MG63 (cell line): ENCODE data around the gene EMP3. TPM values are rescaled to one million over a fixed set of nuclear protein-coding genes. Genes with fewer than 3 reads are reported as not detected.

ENCODE experiments used
- DNase-seq: peaks from one replicate; pipeline ENCODE4 v3.0.0-alpha.2; 2020
- H3K27me3 ChIP-seq: fragments of 250-450 bp; sonication (Bioruptor Pico); 2 replicates; pipeline ENCODE4 v1.5.1; 2020; ENCODE audit warnings: mild to moderate bottlenecking, moderate library complexity
- H3K36me3 ChIP-seq: fragments of 250-450 bp; sonication (Bioruptor Pico); 2 replicates; pipeline ENCODE4 v1.5.1; 2020; ENCODE audit warnings: mild to moderate bottlenecking, moderate library complexity
- H3K4me3 ChIP-seq: fragments of 250-450 bp; sonication (Bioruptor Pico); 2 replicates; pipeline ENCODE4 v1.5.1; 2020; ENCODE audit warnings: mild to moderate bottlenecking, moderate library complexity
- H3K9me3 ChIP-seq: fragments of 250-450 bp; sonication (Bioruptor Pico); 2 replicates; pipeline ENCODE4 v1.5.1; 2020; ENCODE audit warnings: mild to moderate bottlenecking, moderate library complexity
- total RNA-seq: library from RNA; depleted of rRNA; stranded (reverse); fragments of >200 nt; shearing (Covaris generic); gene quantifications from 2 replicates; pipeline ENCODE4 v1.2.3, GENCODE V29; 2014; ENCODE audit warnings: low replicate concordance

EMP3 gene
- total RNA-seq, 1 experiment from 2014 or later: 258 TPM

DNA sequence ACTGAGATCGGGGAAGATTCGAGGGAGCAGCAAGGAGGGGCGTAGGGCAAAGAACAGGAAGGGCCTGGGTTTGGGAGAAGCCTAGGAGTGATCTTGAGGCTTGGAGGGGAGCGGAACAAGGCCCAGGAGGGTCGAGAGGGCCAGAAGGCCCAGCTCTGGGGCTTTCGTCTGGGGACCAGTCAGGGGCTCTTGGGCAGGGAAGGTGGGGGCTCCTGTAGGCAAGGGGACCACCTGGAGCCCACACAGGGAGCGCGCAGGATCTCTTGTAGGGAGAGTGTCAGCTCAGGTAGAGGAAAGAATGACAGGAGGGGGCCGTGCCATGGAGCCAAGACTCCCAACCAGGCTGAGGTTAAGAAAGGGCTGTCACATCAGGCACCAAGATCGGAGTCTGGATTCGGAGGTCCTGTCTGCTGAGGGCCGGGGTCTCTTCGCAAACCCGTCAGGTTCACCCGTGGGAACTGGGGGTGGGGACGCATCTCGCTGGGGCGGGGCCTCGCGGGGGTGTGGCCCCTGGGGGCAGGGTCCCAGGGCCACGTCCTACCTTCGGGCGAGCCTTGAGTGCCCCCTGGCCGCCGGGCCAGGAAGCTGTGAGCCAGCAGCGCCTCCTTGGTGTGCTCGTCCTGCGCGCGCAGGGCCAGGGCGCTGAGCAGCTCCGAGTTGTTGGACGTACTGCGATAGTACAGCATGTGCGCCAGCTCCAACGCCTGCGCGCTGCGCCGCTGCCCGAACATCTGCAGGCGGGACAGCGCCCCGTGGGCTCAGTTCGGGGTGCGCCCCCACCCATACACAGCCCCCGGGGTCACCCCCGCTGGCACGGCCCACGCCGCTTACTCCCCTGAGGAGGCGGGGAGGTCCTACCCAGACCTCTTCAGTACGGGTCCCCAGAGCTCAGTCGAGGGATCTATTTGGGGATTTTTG is 8.4 kb downstream of the EMP3 start:
- Histone ChIP-seq H3K36me3 (peaks cover 27% of the 10 kb centered on the region), H3K4me3 (peak overlapping the region; percentile 53), H3K9me3 (no peaks in the 10 kb centered on the region), H3K27me3 (no peaks in the 10 kb centered on the region)
- DNase-seq: peak; percentile 96

DNA sequence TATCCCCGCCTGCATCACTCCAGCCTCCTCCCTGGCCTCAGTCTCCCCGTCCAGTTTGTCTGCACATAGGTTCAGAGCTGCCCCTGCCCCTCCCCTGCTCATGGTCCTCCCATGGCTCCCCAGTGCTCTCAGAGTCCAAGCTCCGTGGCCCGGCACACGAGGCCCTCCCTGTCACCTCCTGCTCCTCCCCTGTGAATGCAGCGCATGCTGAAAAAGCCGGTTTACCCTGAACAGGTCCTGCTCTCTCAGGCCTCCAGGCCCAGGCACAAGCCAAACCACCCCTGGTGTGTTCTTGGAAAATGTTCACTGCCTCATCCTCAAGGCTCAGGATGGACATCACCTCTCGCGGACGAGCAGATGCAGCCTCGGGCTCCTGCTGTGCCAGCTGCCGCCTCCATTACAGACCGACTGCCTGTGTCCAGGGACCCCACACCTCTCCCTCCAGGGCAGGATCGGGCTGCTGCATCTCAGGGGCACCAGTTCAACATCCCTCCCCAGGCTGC is 13.0 kb downstream of the EMP3 start:
- no peak overlapping the region for H3K4me3 ChIP-seq
- no peaks in the 10 kb centered on the region for H3K9me3 ChIP-seq
- no peaks in the 10 kb centered on the region for H3K27me3 ChIP-seq
- no peak for DNase-seq
- H3K36me3 ChIP-seq: peaks cover 8% of the 10 kb centered on the region; the same call in 1 of the 2 replicates

DNA sequence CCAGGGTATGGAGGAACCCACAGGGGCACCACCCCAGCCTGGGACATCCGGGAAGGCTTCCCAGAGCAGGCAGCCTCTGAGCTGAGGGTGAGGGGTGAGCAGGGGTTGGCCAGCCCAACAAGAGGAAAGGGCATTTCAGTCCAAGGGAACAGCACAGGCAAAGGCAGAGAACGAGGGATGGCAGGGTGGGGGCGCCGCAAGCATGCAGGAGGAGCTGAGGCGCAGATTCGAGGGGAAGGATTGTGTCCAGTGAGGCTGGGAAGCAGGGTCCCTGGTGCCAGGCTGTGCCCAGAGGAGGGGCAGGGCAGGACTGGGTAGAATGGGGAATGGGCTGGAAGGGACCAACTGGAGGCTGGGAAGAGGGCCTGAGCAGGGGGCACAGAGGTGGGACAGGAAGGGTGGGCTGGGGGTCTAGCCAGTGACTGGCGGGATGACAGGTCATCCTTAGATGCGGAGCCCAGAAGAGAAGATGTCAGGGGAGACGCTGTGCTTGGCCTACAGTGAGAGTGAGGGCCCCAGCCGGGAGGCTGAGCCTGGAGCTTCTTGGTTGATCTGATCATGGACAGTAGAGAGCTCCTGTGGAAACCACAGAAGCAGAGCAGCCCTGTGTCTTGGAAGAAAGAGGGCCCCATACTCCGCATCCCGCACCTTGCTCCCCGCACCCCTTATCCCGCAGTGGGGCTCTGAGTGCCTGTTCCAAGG is 13.6 kb downstream of the EMP3 start:
- Histone ChIP-seq H3K36me3 (peaks cover 11% of the 10 kb centered on the region), H3K4me3 (no peak overlapping the region), H3K9me3 (no peaks in the 10 kb centered on the region), H3K27me3 (no peaks in the 10 kb centered on the region)
- no peak for DNase-seq

DNA sequence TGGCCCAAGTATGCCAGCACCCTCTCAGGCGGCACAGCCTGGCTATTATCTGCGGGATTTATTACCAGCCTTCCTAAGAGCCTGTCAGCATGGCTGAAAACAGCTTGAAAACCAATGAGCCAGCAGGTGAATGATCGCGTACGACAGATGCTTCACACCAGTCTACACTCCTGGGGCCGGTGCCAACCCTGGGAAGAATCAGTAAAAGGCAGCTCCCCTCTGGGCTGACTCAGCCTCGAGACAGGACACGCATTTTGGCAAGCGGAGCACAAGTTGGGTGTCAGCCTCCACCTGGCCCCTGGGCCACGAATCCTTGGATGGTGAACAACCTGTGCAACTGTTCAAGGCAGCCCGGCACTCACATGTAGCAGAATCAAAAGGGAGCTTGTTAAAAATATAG is 15.6 kb downstream of the EMP3 start:
- Histone ChIP-seq H3K4me3 (no peak overlapping the region), H3K27me3 (no peaks in the 10 kb centered on the region), H3K36me3 (peaks cover 15% of the 10 kb centered on the region), H3K9me3 (no peaks in the 10 kb centered on the region)
- DNase-seq: peak; percentile 84

DNA sequence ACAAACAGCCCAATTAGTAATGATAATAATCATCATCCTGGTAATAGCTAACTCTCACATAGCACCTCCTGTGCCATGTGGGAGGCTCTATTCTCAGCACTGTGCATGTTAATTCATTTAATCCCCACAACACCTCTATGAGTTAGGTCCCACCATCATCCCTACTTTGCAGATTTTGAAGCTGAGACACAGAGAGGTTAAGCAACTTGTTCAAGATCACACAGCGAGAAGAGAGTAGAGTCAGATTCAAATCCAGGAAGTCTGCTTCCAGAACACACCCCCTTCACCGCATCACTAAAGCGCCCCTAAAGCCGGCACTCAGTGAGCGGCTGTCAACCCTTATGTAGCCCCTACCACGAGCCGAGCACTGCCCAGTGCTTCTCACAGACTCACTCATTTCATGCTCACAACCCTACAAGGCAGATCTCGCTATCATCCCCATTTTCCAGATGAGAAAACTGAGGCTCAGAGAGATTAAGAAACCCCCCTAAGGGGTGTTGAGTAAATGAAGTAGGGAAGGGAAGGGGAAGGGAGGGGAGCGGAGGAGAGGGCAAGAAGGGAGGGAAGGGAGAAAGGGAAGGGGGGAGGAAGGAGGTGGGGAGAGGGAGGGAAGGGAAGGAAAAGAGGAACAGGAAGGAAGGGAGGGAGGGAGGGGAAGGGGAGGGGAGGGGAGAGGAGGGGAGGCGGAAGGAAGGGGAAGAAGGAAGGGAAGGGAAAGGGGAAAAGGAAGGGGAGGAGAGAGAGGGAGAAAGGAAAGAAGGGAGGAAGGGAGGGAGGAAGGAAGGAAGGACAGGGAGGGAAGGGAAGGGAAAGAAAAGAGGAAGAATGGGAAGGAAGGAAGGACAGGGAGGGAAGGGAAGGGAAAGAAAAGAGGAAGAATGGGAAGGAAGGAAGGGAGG is 16.4 kb downstream of the EMP3 start:
- Histone ChIP-seq H3K9me3 (no peaks in the 10 kb centered on the region), H3K4me3 (no peak overlapping the region), H3K27me3 (no peaks in the 10 kb centered on the region), H3K36me3 (peaks cover 15% of the 10 kb centered on the region)
- no peak for DNase-seq

DNA sequence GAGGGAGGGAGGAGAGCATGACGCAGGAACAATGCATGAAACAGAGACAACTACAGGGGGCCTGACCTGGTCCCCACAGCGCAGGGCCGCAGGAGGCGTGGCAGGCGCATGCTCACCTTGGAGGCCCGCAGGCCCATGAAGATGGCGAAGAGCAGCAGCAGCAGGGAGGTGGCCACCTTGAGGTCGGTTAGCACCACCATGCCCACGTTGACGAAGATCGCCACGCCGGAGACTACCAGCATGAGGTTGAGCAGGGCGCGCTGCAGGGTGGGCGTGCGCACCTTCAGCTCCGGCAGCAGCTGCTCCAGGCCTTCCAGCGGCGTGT is 17.0 kb downstream of the EMP3 start:
- H3K9me3 ChIP-seq: no peaks in the 10 kb centered on the region
- H3K27me3 ChIP-seq: no peaks in the 10 kb centered on the region
- no peak for DNase-seq
- H3K4me3 ChIP-seq: no peak overlapping the region
- peaks cover 15% of the 10 kb centered on the region for H3K36me3 ChIP-seq

DNA sequence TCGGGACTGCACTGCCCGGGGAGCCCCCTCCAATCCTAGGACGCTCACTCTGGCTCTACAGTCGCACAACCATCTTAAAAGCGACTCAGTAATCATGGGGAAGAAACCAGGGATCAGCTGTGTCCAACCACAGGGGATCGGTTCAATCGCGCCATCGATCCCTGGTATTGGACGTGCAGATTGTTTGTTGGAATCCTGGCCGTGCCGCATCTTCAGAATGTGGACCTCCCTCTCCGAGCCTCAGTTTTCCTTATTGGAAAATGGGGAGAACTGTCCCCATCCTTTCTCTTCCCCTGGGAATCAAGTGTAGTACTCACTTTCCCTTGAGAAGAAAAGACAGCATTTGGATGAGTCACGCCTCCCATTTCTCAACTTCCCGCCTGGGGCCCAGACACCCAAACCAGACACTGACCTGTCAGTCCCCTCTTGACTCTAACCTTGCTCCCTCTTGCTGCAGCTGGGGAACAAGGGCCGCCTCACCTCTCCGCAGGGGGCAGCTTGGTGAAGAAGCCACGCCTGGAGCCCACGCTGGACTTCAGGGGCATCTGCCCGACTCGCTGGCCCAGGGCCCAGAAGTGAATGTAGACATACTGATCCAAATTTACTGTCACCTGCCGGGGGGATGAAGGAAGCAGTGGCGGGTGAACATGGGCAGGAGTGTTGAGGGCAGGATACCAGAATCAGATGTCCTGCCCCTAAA is 17.6 kb downstream of the EMP3 start:
- no peak overlapping the region for H3K4me3 ChIP-seq
- DNase-seq: no peak
- peaks cover 15% of the 10 kb centered on the region for H3K36me3 ChIP-seq
- no peaks in the 10 kb centered on the region for H3K27me3 ChIP-seq
- H3K9me3 ChIP-seq: no peaks in the 10 kb centered on the region

DNA sequence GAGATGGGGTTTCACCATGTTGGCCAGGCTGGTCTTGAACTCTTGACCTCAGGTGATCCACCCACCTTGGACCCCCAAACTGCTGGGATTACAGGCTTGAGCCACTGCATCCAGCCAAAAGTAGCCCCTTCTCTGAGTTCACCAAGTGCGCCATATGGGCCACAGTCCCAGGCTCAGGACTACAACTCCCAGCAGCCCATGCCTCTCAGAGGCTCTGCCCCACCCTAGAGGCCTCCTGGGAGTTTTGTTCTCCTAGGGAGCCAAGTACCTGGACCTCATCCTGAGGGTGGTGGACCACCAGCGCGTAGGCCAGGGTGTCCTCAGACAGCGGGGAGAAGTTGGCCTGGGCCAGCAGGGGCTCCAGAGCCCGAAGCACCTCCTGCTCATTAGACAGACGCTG is 19.5 kb downstream of the EMP3 start:
- Histone ChIP-seq H3K4me3 (no peak overlapping the region), H3K9me3 (no peaks in the 10 kb centered on the region), H3K36me3 (peaks cover 15% of the 10 kb centered on the region), H3K27me3 (no peaks in the 10 kb centered on the region)
- no peak for DNase-seq

DNA sequence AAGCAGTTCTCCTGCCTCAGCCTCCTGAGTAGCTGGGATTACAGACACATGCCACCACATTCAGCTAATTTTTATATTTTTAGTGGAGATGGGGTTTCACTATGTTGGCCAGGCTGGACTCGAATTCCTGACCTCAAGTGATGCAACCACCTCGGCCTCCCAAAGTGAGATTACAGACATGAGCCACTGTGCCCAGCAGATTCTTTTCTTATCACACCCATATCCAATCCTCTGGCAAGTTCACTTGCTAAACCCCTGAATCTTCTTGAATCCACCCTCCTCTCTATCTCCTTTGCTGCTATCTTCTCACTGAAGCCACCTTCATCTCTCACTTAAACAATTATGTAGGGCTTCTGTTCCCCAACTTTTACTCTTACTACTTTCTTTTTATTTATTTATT is 20.8 kb downstream of the EMP3 start:
- H3K27me3 ChIP-seq: no peaks in the 10 kb centered on the region
- no peak overlapping the region for H3K4me3 ChIP-seq
- H3K9me3 ChIP-seq: no peaks in the 10 kb centered on the region
- H3K36me3 ChIP-seq: peaks cover 14% of the 10 kb centered on the region
- DNase-seq: no peak

DNA sequence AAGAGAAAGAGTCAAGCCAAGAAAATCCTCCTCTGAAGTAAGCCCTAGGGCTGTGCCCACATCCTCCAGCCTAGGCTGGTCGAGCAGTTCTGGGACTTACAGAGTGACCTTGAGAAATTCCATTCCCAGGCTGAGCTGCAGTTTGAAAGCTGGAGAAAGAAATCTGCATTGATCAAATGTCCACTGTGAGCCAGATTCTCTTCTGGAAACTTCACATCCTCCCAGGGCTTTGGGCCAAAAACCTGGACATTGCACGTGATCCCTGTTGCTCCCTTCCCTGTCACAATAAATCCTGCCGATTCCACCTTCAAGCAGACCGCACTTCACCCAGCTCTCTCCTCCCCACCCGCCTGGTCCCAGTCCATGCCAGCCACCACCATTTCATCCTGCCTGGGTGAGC is 22.7 kb downstream of the EMP3 start:
- Histone ChIP-seq H3K36me3 (peaks cover 7% of the 10 kb centered on the region), H3K27me3 (no peaks in the 10 kb centered on the region), H3K4me3 (no peak overlapping the region), H3K9me3 (no peaks in the 10 kb centered on the region)
- DNase-seq: no peak

DNA sequence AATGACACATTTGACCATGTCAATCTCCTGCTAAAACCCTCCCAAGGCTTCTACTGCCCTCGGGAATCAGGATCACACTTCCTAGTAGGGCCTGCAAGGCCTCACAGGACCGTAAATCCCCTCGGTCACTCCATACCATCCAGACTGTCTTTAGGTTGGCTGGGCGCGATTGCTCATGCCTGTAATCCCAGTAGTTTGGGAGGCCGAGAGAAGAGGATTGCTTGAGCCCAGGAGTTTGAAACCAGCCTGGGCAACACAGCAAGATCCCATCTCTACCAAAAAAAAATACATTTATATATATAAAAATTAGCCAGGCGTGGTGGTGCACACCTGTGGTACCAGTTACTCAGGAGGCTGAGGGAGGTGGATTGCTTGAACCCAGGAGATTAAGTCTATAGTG is 23.4 kb downstream of the EMP3 start:
- H3K9me3 ChIP-seq: no peaks in the 10 kb centered on the region
- no peaks in the 10 kb centered on the region for H3K27me3 ChIP-seq
- DNase-seq: no peak
- no peak overlapping the region for H3K4me3 ChIP-seq
- peaks cover 3% of the 10 kb centered on the region for H3K36me3 ChIP-seq

DNA sequence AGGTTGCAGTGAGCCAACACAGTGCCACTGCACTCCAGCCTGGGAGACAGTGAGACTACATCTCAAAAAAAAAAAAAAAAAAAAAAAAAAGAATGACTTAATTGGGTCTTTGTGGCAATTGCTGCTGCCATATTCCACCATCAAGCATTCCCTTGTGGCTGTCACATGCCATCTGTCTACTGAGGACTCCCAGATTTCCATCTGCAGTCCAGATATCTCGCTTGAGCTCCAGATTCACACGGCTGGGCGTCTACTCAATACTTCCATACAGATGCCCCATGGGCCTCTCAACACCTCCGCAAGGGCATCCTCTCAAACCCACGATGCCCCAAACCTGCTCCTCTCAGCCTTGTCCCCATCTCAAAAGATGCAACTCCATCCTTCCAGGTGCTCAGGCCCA is 25.5 kb downstream of the EMP3 start:
- Histone ChIP-seq H3K4me3 (no peak overlapping the region), H3K9me3 (no peaks in the 10 kb centered on the region), H3K27me3 (no peaks in the 10 kb centered on the region), H3K36me3 (no peaks in the 10 kb centered on the region)
- DNase-seq: no peak

DNA sequence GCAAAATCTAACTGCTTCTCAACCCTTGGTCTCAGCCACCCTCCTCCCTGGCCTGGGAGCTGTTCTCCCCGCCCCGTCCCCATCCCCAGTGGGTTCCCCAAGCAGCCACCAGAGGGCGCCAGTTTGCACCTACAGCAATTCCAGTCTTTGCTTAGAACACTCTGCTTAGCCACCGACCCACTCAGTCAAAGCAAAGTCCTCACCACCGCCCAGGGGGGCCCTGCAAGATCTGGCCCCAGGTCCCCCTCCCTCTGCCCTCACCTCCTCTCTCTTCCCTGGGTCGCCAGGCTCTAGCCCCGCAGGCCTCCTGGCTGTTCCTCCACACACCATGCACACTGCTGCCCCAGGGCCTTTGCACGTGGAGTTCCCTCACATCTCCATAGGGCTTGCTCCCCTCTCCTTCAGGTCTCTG is 26.0 kb downstream of the EMP3 start:
- DNase-seq: peak; percentile 63
- Histone ChIP-seq H3K36me3 (no peaks in the 10 kb centered on the region), H3K4me3 (no peak overlapping the region), H3K9me3 (no peaks in the 10 kb centered on the region), H3K27me3 (no peaks in the 10 kb centered on the region)

DNA sequence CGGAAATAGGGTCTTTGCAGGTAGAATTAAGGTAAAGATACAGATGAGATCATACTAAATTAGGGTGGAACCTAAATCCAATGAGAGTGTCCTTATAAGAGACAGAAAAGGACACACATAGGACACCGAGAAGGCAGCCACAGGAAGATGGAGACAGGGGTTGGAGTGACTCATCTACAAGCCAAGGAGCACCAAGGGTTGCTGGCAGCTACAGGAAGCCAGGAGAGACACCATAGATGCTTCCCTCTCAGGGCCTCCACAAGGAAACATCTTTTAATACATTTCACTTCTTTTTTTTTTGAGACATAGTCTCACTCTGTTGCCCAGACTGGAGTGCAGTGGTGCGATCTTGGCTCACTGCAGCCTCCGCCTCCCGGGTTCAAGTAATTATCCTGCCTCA is 28.3 kb downstream of the EMP3 start:
- no peaks in the 10 kb centered on the region for H3K9me3 ChIP-seq
- H3K27me3 ChIP-seq: no peaks in the 10 kb centered on the region
- peak; percentile 36 for DNase-seq
- no peak overlapping the region for H3K4me3 ChIP-seq
- H3K36me3 ChIP-seq: no peaks in the 10 kb centered on the region

DNA sequence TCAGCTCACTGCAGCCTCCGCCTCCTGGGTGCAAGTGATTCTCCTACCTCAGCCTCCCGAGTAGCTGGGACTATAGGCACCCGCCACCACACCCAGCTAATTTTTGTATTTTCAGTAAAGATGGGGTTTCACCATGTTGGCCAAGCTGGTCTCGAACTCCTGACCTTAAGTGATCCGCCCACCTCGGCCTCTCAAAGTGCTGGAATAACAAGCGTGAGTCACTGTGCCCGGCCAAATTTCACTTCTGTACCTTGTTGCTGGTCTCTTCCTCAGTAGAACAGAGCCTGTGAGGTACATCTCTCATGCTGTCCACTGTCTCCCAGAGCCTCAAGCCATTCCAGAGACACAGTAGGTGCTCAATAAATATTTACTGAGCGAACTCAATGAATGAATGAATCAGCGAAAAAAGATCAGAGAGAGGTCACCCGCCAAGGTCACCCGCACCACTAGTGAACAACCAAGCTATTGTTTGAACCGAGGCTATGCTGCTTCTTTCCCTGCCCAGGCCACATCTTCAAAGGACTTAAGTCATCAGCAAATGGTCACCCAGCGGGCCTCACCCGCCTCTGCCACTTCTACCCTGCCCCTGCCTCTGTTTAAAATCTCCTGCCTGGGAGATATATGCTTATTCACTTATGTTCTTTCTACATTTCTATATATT is 29.1 kb downstream of the EMP3 start:
- DNase-seq: no peak
- Histone ChIP-seq H3K4me3 (no peak overlapping the region), H3K36me3 (no peaks in the 10 kb centered on the region), H3K27me3 (no peaks in the 10 kb centered on the region), H3K9me3 (no peaks in the 10 kb centered on the region)
